Heart left ventricle (tissue), 13 donors: ENCODE data around the gene FYN.

Source experiments
- CTCF ChIP-seq, 12 donors: fragments of 200-600 bp; sonication (generic) in 4 of 12; IDR thresholded peaks; one replicate each; pipeline versions ENCODE4 v1.5.0 to v1.8.0; 2018 to 2022; ENCODE audit warnings: antibody characterized with exemption in 12 of 12, mild to moderate bottlenecking in 5 of 12
- POLR2A ChIP-seq, 2 donors: fragments of 450-650 bp; IDR thresholded peaks; one replicate each; pipeline ENCODE4 v1.6.1; 2017; ENCODE audit warnings: antibody characterized with exemption in 2 of 2, mild to moderate bottlenecking in 2 of 2, moderate library complexity in 2 of 2
- donor health status: ischemic (EF 13 %, LVEDD 7.1; RV severe dilation, severe dysfunction).
- donor health status: DM: no; HTN: yes; CAD: no.
- donor health status: DM: no; HTN: no; CAD: no.
- donor health status: ischemic (EF 25% LVEDD 6.9; RV normal size, moderate dysfunction).
- donor health status: ischemic (EF 25% LVEDD 5.7; RV mildly dilated, moderate dysfunction).
- donor health status: ischemic (EF 35%, LVEDD 5.7; RV mildly dilated, moderate dysfunction).
- donor health status: nonischemic (EF 11% LVEDD 7.7; RV severe dilation, severe dysfunction).
- donor health status: DM: yes; HTN: yes; CAD: no.
- donor health status: PGD.
- donor health status: ischemic (EF 29% LVEDD 5.4; RV normal size, mild dysfunction).
- donor health status: nonischemic (EF 23%, LVEDD 6.1; RV moderate dilation, normal function).

GRCh38 chr6:111870051-111870741, 3.1 kb downstream of the FYN start:
- TF ChIP-seq CTCF (IDR thresholded peaks at IDR 0.05) (no peak), POLR2A (IDR thresholded peaks at IDR 0.05) (no peak)
